H1 (cell line): ENCODE results near the gene SRSF8. TPM values are rescaled to one million over a fixed set of nuclear protein-coding genes. Genes with fewer than 3 reads are reported as not detected.

Source experiments
- CTCF ChIA-PET: fragments of 300-600 bp; sonication (Branson Sonifier 250); formaldehyde crosslinking; loops from one replicate; lab custom pipeline; 2021; ENCODE audit not compliant: partially characterized antibody; lab: Charles Lee
- POLR2A ChIA-PET: fragments of 300-600 bp; sonication (Branson Sonifier 250); formaldehyde crosslinking; loops from one replicate; lab custom pipeline; 2021; ENCODE audit warnings: inconsistent platforms; ENCODE audit not compliant: partially characterized antibody; lab: Charles Lee
- DNase-seq, 2 experiments: peaks; one replicate each; pipeline versions ENCODE4 v3.0.0 to v3.0.0-alpha.2; 2010 to 2022; ENCODE audit warnings: low spot score in 2 of 2, low read depth in 1 of 2, mixed read lengths in 1 of 2
- FAIRE-seq: peaks from 2 replicates; lab custom pipeline; 2011; peaks lifted over from hg19 to GRCh38; lab: Jason Lieb, UNC
- H2AFZ ChIP-seq: 2 replicates; pipeline ENCODE4 v1.8.1; 2012; ENCODE audit warnings: low read length, inconsistent platforms
- H2AK5ac ChIP-seq: 2 replicates; pipeline ENCODE4 v1.6.1; 2013; ENCODE audit warnings: low read depth, low read length
- H2BK120ac ChIP-seq: replicated peaks from 2 replicates; pipeline ENCODE3; 2013; ENCODE audit warnings: low read depth, low read length, inconsistent platforms
- H2BK12ac ChIP-seq: 2 replicates; pipeline ENCODE4 v1.6.1; 2013; ENCODE audit warnings: low read depth, low read length
- H2BK15ac ChIP-seq: 2 replicates; pipeline ENCODE4 v1.6.1; 2013; ENCODE audit warnings: low read length
- H2BK20ac ChIP-seq: 2 replicates; pipeline ENCODE4 v1.6.1; 2013; ENCODE audit warnings: low read length
- H2BK5ac ChIP-seq: 2 replicates; pipeline ENCODE4 v1.6.1; 2013; ENCODE audit warnings: low read depth, low read length
- H3K14ac ChIP-seq: 2 replicates; pipeline ENCODE4 v1.6.1; 2013; ENCODE audit warnings: inconsistent platforms; ENCODE audit not compliant: insufficient read length
- H3K18ac ChIP-seq: 2 replicates; pipeline ENCODE4 v1.6.1; 2013; ENCODE audit warnings: low read length; ENCODE audit errors: extremely low read depth
- H3K23ac ChIP-seq: 2 replicates; pipeline ENCODE4 v1.6.1; 2013; ENCODE audit warnings: inconsistent platforms; ENCODE audit not compliant: insufficient read length
- H3K23me2 ChIP-seq: 2 replicates; pipeline ENCODE4 v1.6.1; 2013; ENCODE audit warnings: low read depth, low read length
- H3K27ac ChIP-seq: 2 replicates; pipeline ENCODE4 v1.6.1; 2011; ENCODE audit warnings: low read depth, low read length, inconsistent platforms
- H3K27me3 ChIP-seq, 4 experiments: replicated peaks in 1 of 4; 1 replicate in 1 of 4; 2 replicates in 3 of 4; pipeline versions ENCODE4 v1.6.1 to v1.8.1; 2011 to 2013; ENCODE audit warnings: low read length in 3 of 4, mild to moderate bottlenecking in 3 of 4, inconsistent platforms in 2 of 4, mixed read lengths in 2 of 4, moderate library complexity in 1 of 4; ENCODE audit not compliant: control insufficient read depth in 3 of 4, insufficient read depth in 3 of 4; ENCODE audit errors: extremely low read depth in 1 of 4
- H3K36me3 ChIP-seq, 4 experiments: 2 replicates each; pipeline versions ENCODE4 v1.6.1 to v1.8.1; 2011 to 2013; ENCODE audit warnings: mild to moderate bottlenecking in 4 of 4, low read length in 3 of 4, moderate library complexity in 2 of 4, control low read depth in 1 of 4, inconsistent platforms in 1 of 4; ENCODE audit not compliant: insufficient read depth in 4 of 4, control insufficient read depth in 2 of 4
- H3K4ac ChIP-seq: replicated peaks from 2 replicates; pipeline ENCODE3; 2013; ENCODE audit warnings: low read length, low read depth, mixed read lengths, inconsistent platforms; ENCODE audit not compliant: insufficient read length
- H3K4me1 ChIP-seq, 4 experiments: replicated peaks in 1 of 4; 1 replicate in 1 of 4; 2 replicates in 3 of 4; pipeline versions ENCODE4 v1.6.1 to v1.8.1; 2011 to 2013; ENCODE audit warnings: low read length in 3 of 4, inconsistent platforms in 2 of 4, mixed read lengths in 1 of 4; ENCODE audit not compliant: insufficient read depth in 4 of 4, control insufficient read depth in 3 of 4
- H3K4me2 ChIP-seq, 2 experiments: 2 replicates each; pipeline versions ENCODE4 v1.6.1 to v1.8.1; 2011 to 2013; ENCODE audit warnings: low read depth in 2 of 2, low read length in 2 of 2, control low read depth in 1 of 2, inconsistent platforms in 1 of 2, mild to moderate bottlenecking in 1 of 2; ENCODE audit not compliant: insufficient read depth in 1 of 2
- H3K4me3 ChIP-seq, 4 experiments: fragments of 200-600, 300-600 bp in 1 of 4; sonication (generic), shearing (Covaris generic), sonication (Bioruptor Twin) in 1 of 4; 2 replicates each; pipeline versions ENCODE4 v1.5.1 to v1.8.1; 2011 to 2016; ENCODE audit warnings: low read length in 4 of 4, low read depth in 3 of 4, control low read depth in 2 of 4, inconsistent platforms in 2 of 4, mild to moderate bottlenecking in 2 of 4, mixed read lengths in 1 of 4, moderate library complexity in 1 of 4; ENCODE audit not compliant: insufficient read depth in 2 of 4; ENCODE audit errors: extremely low read depth in 1 of 4
- H3K56ac ChIP-seq: replicated peaks from 2 replicates; pipeline ENCODE3; 2013; ENCODE audit warnings: low read depth, mild to moderate bottlenecking, mixed read lengths, low read length, inconsistent platforms; ENCODE audit not compliant: insufficient read length
- H3K79me1 ChIP-seq: 2 replicates; pipeline ENCODE4 v1.6.1; 2013; ENCODE audit warnings: low read depth, low read length, control low read depth
- H3K79me2 ChIP-seq, 2 experiments: 2 replicates each; pipeline versions ENCODE4 v1.6.1 to v1.8.1; 2012 to 2013; ENCODE audit warnings: low read length in 2 of 2, mild to moderate bottlenecking in 2 of 2, inconsistent platforms in 1 of 2; ENCODE audit not compliant: insufficient read depth in 2 of 2, control insufficient read depth in 1 of 2
- H3K9ac ChIP-seq, 4 experiments: replicated peaks in 1 of 4; 1 replicate in 1 of 4; 2 replicates in 3 of 4; pipeline versions ENCODE4 v1.6.1 to v1.8.1; 2011 to 2013; ENCODE audit warnings: low read depth in 3 of 4, low read length in 3 of 4, control low read depth in 2 of 4, mild to moderate bottlenecking in 2 of 4, moderate library complexity in 2 of 4, inconsistent platforms in 1 of 4; ENCODE audit errors: extremely low read depth in 1 of 4
- H3K9me3 ChIP-seq, 2 experiments: 2 replicates each; pipeline versions ENCODE4 v1.6.1 to v1.8.1; 2012 to 2013; ENCODE audit warnings: mild to moderate bottlenecking in 2 of 2, moderate library complexity in 2 of 2, control low read depth in 1 of 2, inconsistent platforms in 1 of 2, low read depth in 1 of 2, low read length in 1 of 2, mixed read lengths in 1 of 2; ENCODE audit not compliant: insufficient read depth in 2 of 2
- H4K20me1 ChIP-seq, 2 experiments: replicated peaks in 1 of 2; 2 replicates each; pipeline versions ENCODE3 to v1.8.1; 2011 to 2013; ENCODE audit warnings: inconsistent platforms in 2 of 2, low read length in 2 of 2, mild to moderate bottlenecking in 1 of 2; ENCODE audit not compliant: insufficient read depth in 2 of 2, control insufficient read depth in 1 of 2
- H4K5ac ChIP-seq: 2 replicates; pipeline ENCODE4 v1.6.1; 2013; ENCODE audit warnings: low read length, low read depth, mixed read lengths, inconsistent platforms; ENCODE audit not compliant: insufficient read length
- H4K8ac ChIP-seq: 2 replicates; pipeline ENCODE4 v1.8.0; 2013; ENCODE audit warnings: mild to moderate bottlenecking, moderate library complexity, low read length, inconsistent platforms; ENCODE audit not compliant: insufficient read depth; ENCODE audit errors: extremely low read depth
- H4K91ac ChIP-seq: replicated peaks from 2 replicates; pipeline ENCODE3; 2013; ENCODE audit warnings: low read length, mixed read lengths, inconsistent platforms; ENCODE audit not compliant: insufficient read length
- BCL11A ChIP-seq, 2 experiments: IDR thresholded peaks; one replicate each; pipeline ENCODE4 v1.6.1; 2011; ENCODE audit warnings: low read depth in 2 of 2, low read length in 2 of 2, mild to moderate bottlenecking in 2 of 2
- CHD2 ChIP-seq: IDR thresholded peaks from 2 replicates; pipeline ENCODE4 v1.6.1; 2012; ENCODE audit warnings: low read length, improper control_type of control experiment
- CTCF ChIP-seq, 3 experiments: IDR thresholded peaks; 1 replicate in 2 of 3; 2 replicates in 1 of 3; pipeline versions ENCODE4 v1.5.1 to v1.6.1; 2011; ENCODE audit warnings: low read length in 3 of 3, mild to moderate bottlenecking in 3 of 3, inconsistent platforms in 2 of 3, low read depth in 1 of 3, moderate library complexity in 1 of 3; ENCODE audit not compliant: insufficient read depth in 1 of 3; ENCODE audit errors: control extremely low read depth in 1 of 3
- EGR1 ChIP-seq: IDR thresholded peaks from 2 replicates; pipeline ENCODE4 v1.6.1; 2011; ENCODE audit warnings: low read depth, low read length, borderline replicate concordance
- HDAC6 ChIP-seq: IDR thresholded peaks from one replicate; pipeline ENCODE4 v1.7.1; 2012; ENCODE audit warnings: low read depth, mild to moderate bottlenecking, inconsistent platforms, low read length, moderate library complexity
- JUN ChIP-seq: IDR thresholded peaks from 2 replicates; pipeline ENCODE4 v1.6.1; 2011; ENCODE audit warnings: low read depth, mild to moderate bottlenecking, improper control_type of control experiment, low read length
- KDM5A ChIP-seq: fragments of 200-600 bp; IDR thresholded peaks from 2 replicates; pipeline ENCODE4 v1.7.1; 2012; ENCODE audit warnings: mild to moderate bottlenecking, low read length, inconsistent platforms, mixed read lengths
- RBBP5 ChIP-seq: IDR thresholded peaks from 2 replicates; pipeline ENCODE4 v1.7.1; 2012; ENCODE audit warnings: low read depth, mild to moderate bottlenecking, inconsistent platforms, low read length, moderate library complexity, borderline replicate concordance
- RFX5 ChIP-seq: IDR thresholded peaks from 2 replicates; pipeline ENCODE4 v1.6.1; 2011; ENCODE audit warnings: low read depth, low read length, improper control_type of control experiment, borderline replicate concordance
- SP2 ChIP-seq: IDR thresholded peaks from 2 replicates; pipeline ENCODE4 v1.6.1; 2012; ENCODE audit warnings: mild to moderate bottlenecking, low read length, inconsistent platforms
- SP4 ChIP-seq: IDR thresholded peaks from 2 replicates; pipeline ENCODE4 v1.6.1; 2012; ENCODE audit warnings: low read length, inconsistent platforms
- SRF ChIP-seq: IDR thresholded peaks from 2 replicates; pipeline ENCODE4 v1.6.1; 2011; ENCODE audit warnings: mild to moderate bottlenecking, low read depth, low read length, moderate library complexity
- YY1 ChIP-seq: IDR thresholded peaks from 2 replicates; pipeline ENCODE4 v1.6.1; 2011; ENCODE audit warnings: low read depth, mild to moderate bottlenecking, low read length
- ZNF274 ChIP-seq: IDR thresholded peaks from 2 replicates; pipeline ENCODE4 v1.7.0; 2012; ENCODE audit warnings: low read length, borderline replicate concordance; ENCODE audit errors: extremely low read depth
- polyA plus RNA-seq, 7 experiments: library from polyadenylated mRNA; depleted of rRNA in 3 of 7; stranded (reverse) in 5 of 7; unstranded in 2 of 7; fragments of >200 nt in 5 of 7; fragments of 200-250 nt in 2 of 7; gene quantifications; 1 replicate in 5 of 7; 2 replicates in 1 of 7; 4 replicates in 1 of 7; pipeline versions ENCODE4 v1.2.1 to v1.2.3, GENCODE V29; 2011 to 2013; ENCODE audit warnings: missing spikeins in 2 of 7, mixed read lengths in 2 of 7
- total RNA-seq: library from RNA; stranded (reverse); fragmentation: NEBNext Ultra II Directional; extraction: Animal tissue kit (Norgen Biotek cat#: 25700); gene quantifications from 2 replicates; pipeline ENCODE4 v1.2.1, GENCODE V29; 2021

The SRSF8 gene
- total and polyA plus RNA-seq, 2 of the 8 experiments (the other 6 are each of a cell fraction or from before 2014, with no cell fraction given) = 13.2 to 18.5 TPM

- Histone ChIP-seq H4K91ac (no peak overlapping the region), H3K4me3 (no peak overlapping the region), H3K4me2 (no peak overlapping the region), H4K5ac (no peak overlapping the region), H3K36me3 (no peaks in the 10 kb centered on the region), H3K79me1 (no peaks in the 10 kb centered on the region), H3K14ac (no peak overlapping the region), H3K79me2 (no peaks in the 10 kb centered on the region), H2BK5ac (no peak overlapping the region), H2AK5ac (no peak overlapping the region), H3K4ac (no peak overlapping the region), H3K27ac (no peak overlapping the region), H2BK120ac (no peak overlapping the region), H4K8ac (no peak overlapping the region), H2BK12ac (no peak overlapping the region), H3K56ac (no peak overlapping the region), H3K18ac (no peak overlapping the region), H2BK20ac (no peak overlapping the region), H2AFZ (no peak overlapping the region), H3K9me3 (no peaks in the 10 kb centered on the region), H3K23ac (no peak overlapping the region), H4K20me1 (no peaks in the 10 kb centered on the region), H3K23me2 (peaks cover 2% of the 10 kb centered on the region), H3K9ac (no peak overlapping the region), H2BK15ac (no peak overlapping the region), H3K27me3 (peaks cover 0 to 10% (median 8%) of the 10 kb centered on the region in 4 experiments; a peak in 4 of 7 replicates), H3K4me1 (peaks cover 0 to 3% (median 1%) of the 10 kb centered on the region in 4 experiments; a peak in 3 of 7 replicates)
- ChIA-PET CTCF (interaction anchor here (1.3 to 9.4 kb wide), 4 partner anchors 10 to 69 kb away, joined by 3 to 84 read pairs (median 6); partner anchors contain the start of gene SRSF8), POLR2A (interaction anchor here (0.9 kb wide), 2 partner anchors 10 to 17 kb away, joined by 3 to 5 read pairs; partner anchors contain the start of gene SRSF8)
- no peak for FAIRE-seq
- DNase-seq = no peak
- no peak for TF ChIP-seq SP4
- TF ChIP-seq YY1 = no peak
- TF ChIP-seq ZNF274 = no peak
- no peak for TF ChIP-seq HDAC6
- no peak for TF ChIP-seq KDM5A
- no peak for TF ChIP-seq RFX5
- no peak for TF ChIP-seq BCL11A (IDR thresholded peaks at IDR 0.05; ENCODE audit: low read depth in 2 of 2, low read length in 2 of 2)
- TF ChIP-seq RBBP5 = no peak
- no peak for TF ChIP-seq SP2
- TF ChIP-seq EGR1 = no peak
- TF ChIP-seq JUN = no peak
- no peak for TF ChIP-seq CTCF (IDR thresholded peaks at IDR 0.05; ENCODE audit: control extremely low read depth in 1 of 3, insufficient read depth in 1 of 3, low read depth in 1 of 3, low read length in 3 of 3)
- TF ChIP-seq CHD2 = no peak
- no peak for TF ChIP-seq SRF
These were observed 17.8 kb downstream of the SRSF8 start for GRCh38 chr11:95084509-95084908.
